Transverse colon (tissue), 4 donors: ENCODE results near the gene CACNB2. TPM values are rescaled to one million over a fixed set of nuclear protein-coding genes. Genes with fewer than 3 reads are reported as not detected.

Experiments used
- DNase-seq: peaks from one replicate; pipeline ENCODE4 v3.0.0-alpha.2; 2019
- H3K27ac ChIP-seq, 4 donors: fragments of 200-600 bp; sonication (generic); 2 replicates each; pipeline ENCODE4 v1.5.1; 2016 to 2018; ENCODE audit warnings: inconsistent platforms in 4 of 4
- H3K27me3 ChIP-seq: fragments of 200-600 bp; sonication (generic); 2 replicates; pipeline ENCODE4 v1.5.1; 2017; ENCODE audit warnings: inconsistent platforms
- H3K36me3 ChIP-seq, 4 donors: fragments of 200-600 bp; sonication (generic); 2 replicates each; pipeline ENCODE4 v1.5.1; 2017 to 2019; ENCODE audit warnings: inconsistent platforms in 4 of 4
- H3K4me1 ChIP-seq, 4 donors: fragments of 200-600 bp; sonication (generic); 2 replicates each; pipeline ENCODE4 v1.5.1; 2017 to 2020; ENCODE audit warnings: inconsistent platforms in 4 of 4
- H3K4me3 ChIP-seq, 4 donors: fragments of 200-600 bp; sonication (generic); 1 replicate in 1 of 4; 2 replicates in 3 of 4; pipeline versions ENCODE4 v1.5.1 to v1.6.1; 2017 to 2019; ENCODE audit warnings: inconsistent platforms in 4 of 4
- H3K9me3 ChIP-seq, 2 donors: fragments of 200-600 bp; sonication (generic); 2 replicates each; pipeline ENCODE4 v1.5.1; 2017 to 2019; ENCODE audit warnings: inconsistent platforms in 2 of 2
- EP300 ChIP-seq: sonication (generic); formaldehyde crosslinking; IDR thresholded peaks from one replicate; pipeline ENCODE4 v1.6.1; 2017; ENCODE audit warnings: antibody characterized with exemption, low read depth
- POLR2A ChIP-seq: fragments of 450-650 bp; IDR thresholded peaks from one replicate; pipeline ENCODE4 v1.6.1; 2016; ENCODE audit warnings: antibody characterized with exemption, mild to moderate bottlenecking, moderate library complexity
- POLR2AphosphoS5 ChIP-seq, 3 donors: sonication (generic); formaldehyde crosslinking; IDR thresholded peaks; one replicate each; pipeline ENCODE4 v1.6.1; 2016; ENCODE audit warnings: antibody characterized with exemption in 3 of 3
- WGBS, 2 donors: methylation state at CpG; one replicate each; pipeline ENCODE4 v1.1.5; 2018; ENCODE audit warnings: low coverage in 1 of 2; 5-methylcytosine and 5-hydroxymethylcytosine counted together
- in situ Hi-C, 4 donors: fragments of 200-750 bp; cut with MboI; loops; one replicate each; pipeline versions ENCODE4 v1.15.0 to v1.15.1; 2017; ENCODE audit warnings: low sequenced_read_pairs in 3 of 4, low pct_ligation_motif_present in 1 of 4, low pct_unique_long_range_greater_than_20kb in 1 of 4
- intact Hi-C: fragments of 100-400 bp; cut with DNase I; formaldehyde crosslinking; loops from one replicate; pipeline ENCODE4 v1.15.1; 2023; ENCODE audit warnings: low total_unique reads
- total RNA-seq, 4 donors: library from RNA; depleted of rRNA; stranded (reverse); fragments of >200 nt; gene quantifications; one replicate each; pipeline ENCODE4 v1.1.0, GENCODE V29; 2016
- TF ChIP-seq, protein P1 (sequence below), 5 experiments: fragments of 200-600 bp in 3 of 5; fragments of 450-650 bp in 2 of 5; sonication (generic) in 3 of 5; IDR thresholded peaks; 1 replicate in 2 of 5; 2 replicates in 3 of 5; pipeline ENCODE4 v1.5.1; 2016 to 2017; ENCODE audit warnings: antibody characterized with exemption in 5 of 5, inconsistent platforms in 3 of 5, mild to moderate bottlenecking in 2 of 5, moderate library complexity in 1 of 5

Gene CACNB2
- total RNA-seq, 4 donors from 2014 or later, result 16.2 to 338 (median 23.7) TPM

DNA sequence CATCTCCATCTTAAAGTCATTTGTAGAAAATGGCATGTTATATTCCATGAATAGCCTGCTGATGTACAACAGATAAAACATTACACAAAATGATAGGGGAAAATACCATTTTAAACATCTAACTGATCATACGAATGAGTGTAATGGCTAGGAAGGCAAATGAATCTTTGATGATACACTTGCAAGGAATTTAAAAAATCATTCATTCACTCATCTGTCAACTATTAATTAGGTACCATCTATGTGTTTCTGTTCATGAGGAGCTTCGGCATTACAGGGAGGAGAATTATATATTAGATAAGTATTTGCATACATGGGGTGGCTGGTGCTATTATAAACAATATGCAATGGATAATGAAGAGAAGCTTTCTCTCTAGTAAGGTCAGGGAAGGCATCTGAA lies 183.7 kb downstream of the CACNB2 start:
- Histone ChIP-seq H3K27ac (no peak overlapping the region), H3K4me3 (no peak overlapping the region), H3K4me1 (no peaks in the 10 kb centered on the region), H3K9me3 (no peaks in the 10 kb centered on the region), H3K36me3 (no peaks in the 10 kb centered on the region), H3K27me3 (no peaks in the 10 kb centered on the region)
- TF ChIP-seq POLR2A, result no peak
- TF ChIP-seq, protein P1, sequence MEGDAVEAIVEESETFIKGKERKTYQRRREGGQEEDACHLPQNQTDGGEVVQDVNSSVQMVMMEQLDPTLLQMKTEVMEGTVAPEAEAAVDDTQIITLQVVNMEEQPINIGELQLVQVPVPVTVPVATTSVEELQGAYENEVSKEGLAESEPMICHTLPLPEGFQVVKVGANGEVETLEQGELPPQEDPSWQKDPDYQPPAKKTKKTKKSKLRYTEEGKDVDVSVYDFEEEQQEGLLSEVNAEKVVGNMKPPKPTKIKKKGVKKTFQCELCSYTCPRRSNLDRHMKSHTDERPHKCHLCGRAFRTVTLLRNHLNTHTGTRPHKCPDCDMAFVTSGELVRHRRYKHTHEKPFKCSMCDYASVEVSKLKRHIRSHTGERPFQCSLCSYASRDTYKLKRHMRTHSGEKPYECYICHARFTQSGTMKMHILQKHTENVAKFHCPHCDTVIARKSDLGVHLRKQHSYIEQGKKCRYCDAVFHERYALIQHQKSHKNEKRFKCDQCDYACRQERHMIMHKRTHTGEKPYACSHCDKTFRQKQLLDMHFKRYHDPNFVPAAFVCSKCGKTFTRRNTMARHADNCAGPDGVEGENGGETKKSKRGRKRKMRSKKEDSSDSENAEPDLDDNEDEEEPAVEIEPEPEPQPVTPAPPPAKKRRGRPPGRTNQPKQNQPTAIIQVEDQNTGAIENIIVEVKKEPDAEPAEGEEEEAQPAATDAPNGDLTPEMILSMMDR (IDR thresholded peaks at IDR 0.05), result no peak
- no peak for TF ChIP-seq POLR2AphosphoS5 (IDR thresholded peaks at IDR 0.05)
- no peak for TF ChIP-seq EP300
- in situ Hi-C loops (no loop called here), intact Hi-C loops (no loop called here)
- 93 to 100% methylated on average over 2 of the region's 2 CpGs for WGBS, 2 donors
- DNase-seq, result no peak

DNA sequence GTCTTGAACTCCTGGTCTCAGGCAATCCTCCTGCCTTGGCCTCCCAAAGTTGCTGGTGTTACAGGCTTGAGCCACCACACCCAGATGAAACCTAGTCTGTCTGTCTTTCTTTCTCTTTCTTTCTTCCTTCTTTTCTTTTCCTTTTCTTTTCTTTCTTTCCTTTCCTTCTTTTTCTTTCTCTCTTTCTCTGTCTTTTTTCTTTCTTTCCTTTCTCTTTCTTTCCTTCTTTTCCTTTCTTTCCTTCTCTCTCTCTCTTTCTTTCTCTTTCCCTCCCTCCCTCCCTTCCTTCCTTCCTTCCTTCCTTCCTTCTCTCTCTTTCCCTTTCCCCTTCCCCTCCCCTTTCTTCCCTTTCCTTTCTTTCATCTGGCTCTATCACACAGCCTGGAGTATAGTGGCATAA lies 185.2 kb downstream of the CACNB2 start:
- no peak overlapping the region for H3K4me3 ChIP-seq

DNA sequence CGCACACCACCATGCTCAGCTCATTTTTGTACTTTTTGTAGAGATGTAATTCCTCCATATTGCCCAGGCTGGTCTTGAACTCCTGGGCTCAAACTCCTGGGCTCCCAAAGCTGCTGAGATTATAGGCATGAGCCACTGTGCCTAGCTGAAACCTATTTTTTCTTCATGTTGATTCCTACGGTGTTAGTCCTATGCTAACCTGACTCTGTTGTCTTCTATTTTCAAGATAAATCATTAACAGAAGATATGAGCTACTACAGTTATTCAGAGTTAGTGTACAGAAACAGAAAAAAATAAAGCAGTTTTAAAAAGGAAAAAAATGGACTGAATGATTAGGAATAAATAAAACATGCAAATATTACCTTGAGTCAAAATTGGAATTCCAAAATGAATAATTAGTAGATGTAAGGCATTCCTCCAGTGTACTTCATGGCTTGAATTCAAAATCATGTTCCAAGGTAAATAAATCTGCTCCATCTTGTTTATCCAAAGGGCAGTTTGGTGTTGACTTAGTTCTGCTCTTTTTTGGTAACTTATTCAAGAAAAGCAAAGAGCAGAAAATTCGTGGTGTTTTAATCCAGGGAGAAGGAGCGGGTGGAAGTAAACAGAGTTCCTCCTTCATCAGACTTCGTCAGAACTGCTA lies 185.8 kb downstream of the CACNB2 start:
- WGBS, 2 donors, result 40 to 50% methylated on average over 5 of the region's 5 CpGs
- H3K27ac ChIP-seq, result no peak overlapping the region
- no peak overlapping the region for H3K4me3 ChIP-seq

More for the DNA sequence above, 185.2 kb downstream of the CACNB2 start:
- in situ Hi-C loops, result no loop called here
- no peak for DNase-seq
- Histone ChIP-seq H3K36me3 (no peaks in the 10 kb centered on the region), H3K27ac (no peak overlapping the region), H3K9me3 (no peaks in the 10 kb centered on the region), H3K27me3 (no peaks in the 10 kb centered on the region), H3K4me1 (no peaks in the 10 kb centered on the region)
- intact Hi-C loops, result no loop called here
- TF ChIP-seq, protein P1 (IDR thresholded peaks at IDR 0.05), result no peak
- TF ChIP-seq POLR2AphosphoS5 (IDR thresholded peaks at IDR 0.05), result no peak
- no peak for TF ChIP-seq POLR2A
- no peak for TF ChIP-seq EP300

DNA sequence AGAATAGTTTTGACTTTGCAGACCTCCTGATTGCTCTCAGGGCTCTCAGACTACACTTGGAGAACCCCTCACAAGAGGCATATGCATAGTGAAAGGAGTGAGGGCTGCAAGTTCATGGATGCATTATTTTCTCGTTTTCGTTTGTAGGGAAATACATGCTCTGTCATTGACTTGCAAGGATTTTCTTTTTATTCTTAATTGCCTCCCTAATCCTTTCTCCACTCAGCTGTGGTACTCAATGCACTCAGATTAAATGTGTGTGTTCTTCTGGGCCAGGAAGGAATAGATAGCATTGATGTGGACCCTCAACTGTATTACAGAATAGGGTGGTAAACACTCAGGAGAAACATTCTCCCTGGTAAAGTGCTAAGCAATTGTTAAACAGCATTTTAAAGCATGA lies 188.7 kb downstream of the CACNB2 start:
- H3K27ac ChIP-seq, result no peak overlapping the region
- TF ChIP-seq POLR2AphosphoS5 (IDR thresholded peaks at IDR 0.05), result no peak
- TF ChIP-seq POLR2A, result no peak
- in situ Hi-C loops, result no loop called here
- H3K4me3 ChIP-seq, result no peak overlapping the region
- H3K36me3 ChIP-seq, result no peaks in the 10 kb centered on the region
- H3K27me3 ChIP-seq, result no peaks in the 10 kb centered on the region
- H3K9me3 ChIP-seq, result no peaks in the 10 kb centered on the region
- WGBS, 2 donors, result 95% methylated on average over 2 of the region's 2 CpGs
- no peak for DNase-seq
- intact Hi-C loops, result no loop called here
- H3K4me1 ChIP-seq, result no peaks in the 10 kb centered on the region

More for the DNA sequence above, 185.8 kb downstream of the CACNB2 start:
- H3K4me1 ChIP-seq, result no peaks in the 10 kb centered on the region
- TF ChIP-seq POLR2A, result no peak
- TF ChIP-seq, protein P1 (IDR thresholded peaks at IDR 0.05), result no peak
- no peak for TF ChIP-seq POLR2AphosphoS5 (IDR thresholded peaks at IDR 0.05)
- TF ChIP-seq EP300, result no peak
- no peak for DNase-seq
- intact Hi-C loops (no loop called here), in situ Hi-C loops (no loop called here)
- no peaks in the 10 kb centered on the region for H3K36me3 ChIP-seq
- H3K27me3 ChIP-seq, result no peaks in the 10 kb centered on the region
- H3K9me3 ChIP-seq, result no peaks in the 10 kb centered on the region

DNA sequence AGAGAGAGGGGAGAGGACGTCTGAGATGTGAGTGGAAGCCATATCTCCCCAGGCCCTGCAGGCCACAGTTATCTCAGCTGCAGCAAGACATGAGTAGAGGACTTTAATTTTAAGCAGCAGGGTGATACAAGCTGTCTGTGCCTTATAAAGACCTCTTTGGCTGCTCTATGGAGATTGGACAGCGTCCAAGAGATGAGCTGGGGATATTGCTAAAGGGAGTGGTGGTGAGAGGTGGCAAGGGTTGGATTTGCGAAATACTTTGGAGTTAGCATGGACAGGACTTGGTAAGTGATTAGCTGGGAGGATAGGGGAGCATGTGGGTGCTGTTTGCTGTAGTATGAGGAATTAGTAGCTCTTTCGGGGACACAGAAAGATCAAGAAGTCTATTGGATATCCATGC lies 191.8 kb downstream of the CACNB2 start:
- Histone ChIP-seq H3K4me1 (peaks cover 0 to 7% (median 0%) of the 10 kb centered on the region in 4 donors), H3K9me3 (no peaks in the 10 kb centered on the region), H3K27ac (no peak overlapping the region), H3K4me3 (no peak overlapping the region), H3K36me3 (no peaks in the 10 kb centered on the region), H3K27me3 (no peaks in the 10 kb centered on the region)
- no peak for DNase-seq
- intact Hi-C loops, result no loop called here
- 60 to 83% methylated on average over 1 to 4 of the region's 4 CpGs for WGBS, 2 donors
- in situ Hi-C loops, result no loop called here
- TF ChIP-seq POLR2A (no peak), POLR2AphosphoS5 (IDR thresholded peaks at IDR 0.05) (no peak), EP300 (no peak)
- TF ChIP-seq, protein P1 (IDR thresholded peaks at IDR 0.05), result no peak
